ENCODE measurements around the gene TMEM116.
A peak's percentile ranks its signal among the peaks of the same experiment; 100 is the strongest.

Gene TMEM116

GRCh38 chr12:111976291-111976690, 36.7 kb downstream of the TMEM116 start (continued):
- TF ChIP-seq BCL11A (tag by site-specific recombination; IDR thresholded peaks at IDR 0.05; ENCODE audit: low read depth) (peak; percentile 90; the same call in 1 of the 2 replicates), ZBTB49 (tag by site-specific recombination; IDR thresholded peaks at IDR 0.05; ENCODE audit: low read depth) (no peak)

GRCh38 chr12:111975161-111975931, 37.6 kb downstream of the TMEM116 start:
- H3K4me3 ChIP-seq (ENCODE audit: low read depth, low read length), result no peak overlapping the region
- no peaks in the 10 kb centered on the region for H3K9me3 ChIP-seq (ENCODE audit: control insufficient read depth, insufficient read depth, low read depth, low read length)
- ChIA-PET CTCF (interaction anchor here (0.5 to 1.2 kb wide), 3 partner anchors 24 to 800 kb away, joined by 3 read pairs; no protein-coding TSS in a partner anchor), POLR2A (no interaction called here)
- H3K4me1 ChIP-seq (ENCODE audit: control insufficient read depth, insufficient read depth, low read length), result 0 out of 2 replicates have a peak, but pooled peaks cover 2% of the 10 kb centered on the region
- H3K27ac ChIP-seq (ENCODE audit: extremely low read depth, low read depth, low read length), result no peak overlapping the region
- no peaks in the 10 kb centered on the region for H3K36me3 ChIP-seq (ENCODE audit: control insufficient read depth in 2 of 2, insufficient read depth in 1 of 2, low read length in 2 of 2)
- TF ChIP-seq SETDB1 (IDR thresholded peaks at IDR 0.05; ENCODE audit: insufficient read length, low read length) (no peak), ZBTB17 (tag by site-specific recombination; IDR thresholded peaks at IDR 0.05) (peak; percentile 38; the same call in 1 of the 2 replicates), ZNF692 (tag by site-specific recombination; IDR thresholded peaks at IDR 0.05) (peak; percentile 66; the same call in 1 of the 2 replicates), ZNF335 (tag by site-specific recombination; conservative IDR thresholded peaks at IDR 0.05) (peak; percentile 50), ZNF747 (tag by site-specific recombination; IDR thresholded peaks at IDR 0.05) (no peak), ZFP69B (tag by site-specific recombination; IDR thresholded peaks at IDR 0.05) (0 out of 2 replicates have a peak, but pooled peaks have one; percentile 22), ZNF350 (tag by site-specific recombination; IDR thresholded peaks at IDR 0.05) (no peak), ZFHX2 (tag by site-specific recombination; conservative IDR thresholded peaks at IDR 0.05) (0 out of 2 replicates have a peak, but pooled peaks have one; percentile 8), ZNF639 (tag by site-specific recombination; IDR thresholded peaks at IDR 0.05) (no peak)

GRCh38 chr12:111971800-111972199, 41.2 kb downstream of the TMEM116 start:
- TF ChIP-seq ZNF660 (tag by site-specific recombination; IDR thresholded peaks at IDR 0.05), result no peak
- TF ChIP-seq ZIC2 (tag by site-specific recombination; IDR thresholded peaks at IDR 0.05), result no peak
- no peak for TF ChIP-seq ZNF174 (tag by site-specific recombination; IDR thresholded peaks at IDR 0.05)
- no peak for TF ChIP-seq ZNF777 (tag by site-specific recombination; IDR thresholded peaks at IDR 0.05; ENCODE audit: borderline replicate concordance)
- no peak for TF ChIP-seq ZNF280D (tag by site-specific recombination; IDR thresholded peaks at IDR 0.05)
- TF ChIP-seq ZNF76 (tag by site-specific recombination; IDR thresholded peaks at IDR 0.05; ENCODE audit: borderline replicate concordance, low read depth), result no peak
- TF ChIP-seq ZNF112 (tag by site-specific recombination; IDR thresholded peaks at IDR 0.05), result no peak
- no peak for TF ChIP-seq ZNF48 (tag by site-specific recombination; IDR thresholded peaks at IDR 0.05)
- TF ChIP-seq ZNF830 (tag by site-specific recombination; IDR thresholded peaks at IDR 0.05; ENCODE audit: low read depth), result no peak
- TF ChIP-seq ZBTB48 (tag by site-specific recombination; IDR thresholded peaks at IDR 0.05), result no peak
- no peak for TF ChIP-seq ZNF768 (tag by site-specific recombination; IDR thresholded peaks at IDR 0.05)
- no peak for TF ChIP-seq GLIS2 (tag by site-specific recombination; IDR thresholded peaks at IDR 0.05)
- CTCF ChIA-PET, result no interaction called here

More at GRCh38 chr12:111971800-111972199, 41.2 kb downstream of the TMEM116 start:
- H3K4me3 ChIP-seq (ENCODE audit: low read depth, low read length), result no peak overlapping the region
- H3K36me3 ChIP-seq (ENCODE audit: control insufficient read depth in 2 of 2, insufficient read depth in 1 of 2, low read length in 2 of 2), result no peaks in the 10 kb centered on the region
- H3K27ac ChIP-seq (ENCODE audit: extremely low read depth, low read depth, low read length), result no peak overlapping the region
- POLR2A ChIA-PET, result interaction anchor here (0.5 to 0.7 kb wide), 2 partner anchors 9 to 41 kb away, joined by 3 read pairs; partner anchors contain the start of genes ERP29 and TMEM116
- 0 out of 2 replicates have a peak, but pooled peaks cover 2% of the 10 kb centered on the region for H3K4me1 ChIP-seq (ENCODE audit: control insufficient read depth, insufficient read depth, low read length)
- H3K9me3 ChIP-seq (ENCODE audit: control insufficient read depth, insufficient read depth, low read depth, low read length), result no peaks in the 10 kb centered on the region

All from HEK293 (cell line).